ENCODE results near the gene DPY19L1. TPM values are rescaled to one million over a fixed set of nuclear protein-coding genes. Genes with fewer than 3 reads are reported as not detected.
"Not testable (repeated sequence)": the region's sequence is repeated elsewhere in the genome, so short reads cannot be mapped to it uniquely, and the experiment has no call there.

DPY19L1 gene
- polyA plus RNA-seq, 4 donors, result 30.4 to 34.4 (median 31.6) TPM

GRCh38 chr7:34931739-34932138 lies 105.5 kb downstream of the DPY19L1 start:
- DNase-seq (ENCODE audit: low read depth in 4 of 4, low spot score in 2 of 4), result no peak

GRCh38 chr7:34929783-34930182 lies 107.5 kb downstream of the DPY19L1 start:
- not testable (repeated sequence) for DNase-seq (ENCODE audit: low read depth in 4 of 4, low spot score in 2 of 4)

- DNase-seq (ENCODE audit: low read depth in 4 of 4, low spot score in 2 of 4), result no peak
These were observed 108.7 kb downstream of the DPY19L1 start for GRCh38 chr7:34928560-34928959.

- no peak for DNase-seq (ENCODE audit: low read depth in 4 of 4, low spot score in 2 of 4)
These were observed 109.2 kb downstream of the DPY19L1 start for GRCh38 chr7:34928052-34928451.

- not testable (repeated sequence) for DNase-seq (ENCODE audit: low read depth in 4 of 4, low spot score in 2 of 4)
These were observed 116.8 kb downstream of the DPY19L1 start for GRCh38 chr7:34920470-34920869.

GRCh38 chr7:34919038-34919437 lies 118.2 kb downstream of the DPY19L1 start:
- DNase-seq (ENCODE audit: low read depth in 4 of 4, low spot score in 2 of 4), result not testable (repeated sequence)

- DNase-seq (ENCODE audit: low read depth in 4 of 4, low spot score in 2 of 4), result not testable (repeated sequence)
These were observed 119.0 kb downstream of the DPY19L1 start for GRCh38 chr7:34918198-34918861.

- not testable (repeated sequence) for DNase-seq (ENCODE audit: low read depth in 4 of 4, low spot score in 2 of 4)
These were observed 119.8 kb downstream of the DPY19L1 start for GRCh38 chr7:34917515-34917914.

GRCh38 chr7:34916267-34916666 lies 121.0 kb downstream of the DPY19L1 start:
- DNase-seq (ENCODE audit: low read depth in 4 of 4, low spot score in 2 of 4), result no peak

- DNase-seq (ENCODE audit: low read depth in 4 of 4, low spot score in 2 of 4), result no peak
These were observed 125.0 kb downstream of the DPY19L1 start for GRCh38 chr7:34912236-34912635.

- not testable (repeated sequence) for DNase-seq (ENCODE audit: low read depth in 4 of 4, low spot score in 2 of 4)
These were observed 130.9 kb downstream of the DPY19L1 start for GRCh38 chr7:34906266-34906850.

GRCh38 chr7:34904987-34905386 lies 132.3 kb downstream of the DPY19L1 start:
- DNase-seq (ENCODE audit: low read depth in 4 of 4, low spot score in 2 of 4), result no peak

- DNase-seq (ENCODE audit: low read depth in 4 of 4, low spot score in 2 of 4), result not testable (repeated sequence)
These were observed 133.4 kb downstream of the DPY19L1 start for GRCh38 chr7:34903921-34904320.

- no peak for DNase-seq (ENCODE audit: low read depth in 4 of 4, low spot score in 2 of 4)
These were observed 135.1 kb downstream of the DPY19L1 start for GRCh38 chr7:34902182-34902581.

- no peak for DNase-seq (ENCODE audit: low read depth in 4 of 4, low spot score in 2 of 4)
These were observed 136.3 kb downstream of the DPY19L1 start for GRCh38 chr7:34900891-34901513.

- DNase-seq (ENCODE audit: low read depth in 4 of 4, low spot score in 2 of 4), result no peak
These were observed 142.1 kb downstream of the DPY19L1 start for GRCh38 chr7:34895202-34895601.

- DNase-seq (ENCODE audit: low read depth in 4 of 4, low spot score in 2 of 4), result no peak
These were observed 147.3 kb downstream of the DPY19L1 start for GRCh38 chr7:34889951-34890350.

- no peak for DNase-seq (ENCODE audit: low read depth in 4 of 4, low spot score in 2 of 4)
These were observed 150.4 kb downstream of the DPY19L1 start for GRCh38 chr7:34886856-34887255.

GRCh38 chr7:34883855-34884254 lies 153.4 kb downstream of the DPY19L1 start:
- DNase-seq (ENCODE audit: low read depth in 4 of 4, low spot score in 2 of 4), result not testable (repeated sequence)

GRCh38 chr7:34879871-34880270 lies 157.4 kb downstream of the DPY19L1 start:
- no peak for DNase-seq (ENCODE audit: low read depth in 4 of 4, low spot score in 2 of 4)

- DNase-seq (ENCODE audit: low read depth in 4 of 4, low spot score in 2 of 4), result not testable (repeated sequence)
These were observed 158.1 kb downstream of the DPY19L1 start for GRCh38 chr7:34878944-34879735.
